NT2/D1 (cell line): ENCODE measurements around the gene SLC4A4.
"Not testable (repeated sequence)": the region's sequence is repeated elsewhere in the genome, so short reads cannot be mapped to it uniquely, and the experiment has no call there.

Experiments used
- SUZ12 ChIP-seq: IDR thresholded peaks from 2 replicates; pipeline ENCODE4 v1.6.1; 2011; ENCODE audit not compliant: insufficient read length, insufficient read depth; ENCODE audit errors: extremely low read depth
- YY1 ChIP-seq: IDR thresholded peaks from 2 replicates; pipeline ENCODE4 v1.6.1; 2011; ENCODE audit not compliant: insufficient read length, insufficient read depth
- ZNF274 ChIP-seq: IDR thresholded peaks from 2 replicates; pipeline ENCODE4 v1.6.1; 2011; ENCODE audit warnings: mild to moderate bottlenecking, low read depth, low read length

DNA sequence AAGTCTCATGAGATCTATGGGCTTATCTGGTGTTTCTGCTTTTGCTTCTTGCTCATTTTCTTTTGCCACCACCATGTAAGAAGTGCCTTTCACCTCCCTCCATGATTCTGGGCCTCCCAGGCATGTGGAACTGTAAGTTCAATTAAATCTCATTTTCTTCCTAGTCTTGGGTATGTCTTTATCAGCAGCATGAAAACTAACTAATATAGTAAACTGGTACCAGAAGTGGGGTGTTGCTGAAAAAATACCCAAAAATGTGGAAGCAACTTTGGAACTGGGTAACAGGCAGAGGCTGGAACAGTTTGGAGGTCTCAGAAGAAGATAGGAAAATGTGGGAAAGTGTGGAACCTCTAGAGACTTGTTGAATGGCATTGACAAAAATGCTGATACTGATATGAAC is 70.1 kb downstream of the SLC4A4 start:
- TF ChIP-seq YY1, ZNF274, SUZ12: not testable (repeated sequence)
